A549 (cell line): ENCODE results near the gene EP400. TPM values are rescaled to one million over a fixed set of nuclear protein-coding genes. Genes with fewer than 3 reads are reported as not detected.

Experiments used
- ATAC-seq, 2 experiments: fragments of 200-7000 bp in 1 of 2; fragments of >200 bp in 1 of 2; cut with Nextera tagmentation in 1 of 2; cut with Tn5 transposase in 1 of 2; 3 replicates each; pipeline versions ENCODE4 v1.8.0 to v1.9.1; 2018 to 2020; ENCODE audit warnings: mild to moderate bottlenecking in 1 of 2, moderate library complexity in 1 of 2
- CTCF ChIA-PET: fragments of 300-600 bp; sonication (Branson Sonifier 250); formaldehyde crosslinking; extraction: SDS; loops from one replicate; lab custom pipeline; 2021; ENCODE audit warnings: antibody characterized with exemption, inconsistent platforms; lab: Yijun Ruan, JAX
- POLR2A ChIA-PET: fragments of 350-600 bp; formaldehyde crosslinking; extraction: SDS; loops from one replicate; lab custom pipeline; 2021; ENCODE audit warnings: antibody characterized with exemption, inconsistent platforms; lab: Yijun Ruan, JAX
- DNase-seq, 2 experiments: peaks; one replicate each; pipeline versions ENCODE4 v3.0.0 to v3.0.0-alpha.2; 2011 to 2016; ENCODE audit warnings: low read depth in 1 of 2, low spot score in 1 of 2
- FAIRE-seq: peaks from 2 replicates; lab custom pipeline; 2011; peaks lifted over from hg19 to GRCh38; lab: Jason Lieb, UNC
- H3K27ac ChIP-seq, 2 experiments: fragments of >200 bp; sonication (Bioruptor Twin); formaldehyde crosslinking; 3 replicates each; pipeline ENCODE4 v1.5.1; 2016 to 2017
- H3K4me1 ChIP-seq: fragments of >200 bp; sonication (Bioruptor Twin); formaldehyde crosslinking; 3 replicates; pipeline ENCODE4 v1.6.1; 2016
- H3K4me2 ChIP-seq: fragments of >200 bp; sonication (Bioruptor Twin); formaldehyde crosslinking; 3 replicates; pipeline ENCODE4 v1.6.1; 2016
- H3K4me3 ChIP-seq: fragments of >200 bp; sonication (Bioruptor Twin); formaldehyde crosslinking; 3 replicates; pipeline ENCODE4 v1.5.1; 2016
- H3K9me3 ChIP-seq: fragments of >200 bp; sonication (Bioruptor Twin); formaldehyde crosslinking; 3 replicates; pipeline ENCODE4 v1.6.1; 2016
- BHLHE40 ChIP-seq: IDR thresholded peaks from 2 replicates; pipeline ENCODE4 v1.6.1; 2012; ENCODE audit warnings: low read depth, low read length, inconsistent platforms
- CEBPB ChIP-seq, 2 experiments: fragments of >200 bp in 1 of 2; sonication (Bioruptor Twin) in 1 of 2; formaldehyde crosslinking in 1 of 2; IDR thresholded peaks; 2 replicates each; pipeline ENCODE4 v1.6.1; 2012 to 2016
- CHD2 ChIP-seq: fragments of 150-350 bp; IDR thresholded peaks from 2 replicates; pipeline ENCODE4 v1.6.1; 2014; ENCODE audit warnings: low read length; ENCODE audit not compliant: partially characterized antibody
- EHF ChIP-seq: fragments of 250-450 bp; sonication (Bioruptor Pico); IDR thresholded peaks from 2 replicates; pipeline ENCODE4 v1.5.0; 2020; ENCODE audit warnings: mild to moderate bottlenecking
- EHMT2 ChIP-seq: fragments of 200-600 bp; sonication (generic); IDR thresholded peaks from 2 replicates; pipeline ENCODE4 v1.6.1; 2016; ENCODE audit warnings: antibody characterized with exemption, low read depth, mild to moderate bottlenecking, moderate library complexity
- EP300 ChIP-seq, 2 experiments: fragments of >200 bp; sonication (Bioruptor Twin); formaldehyde crosslinking; IDR thresholded peaks; 2 replicates in 1 of 2; 3 replicates in 1 of 2; pipeline ENCODE4 v1.6.1; 2016 to 2017
- FOSB ChIP-seq: fragments of 250-450 bp; sonication (Bioruptor Pico); IDR thresholded peaks from 2 replicates; pipeline ENCODE4 v1.5.0; 2020; ENCODE audit warnings: mild to moderate bottlenecking, moderate library complexity
- HDAC2 ChIP-seq: fragments of 200-600 bp; sonication (generic); IDR thresholded peaks from 2 replicates; pipeline ENCODE4 v1.6.1; 2016
- HEYL ChIP-seq: fragments of 250-450 bp; sonication (Bioruptor Pico); IDR thresholded peaks from 2 replicates; pipeline ENCODE4 v1.8.0; 2021; ENCODE audit warnings: mild to moderate bottlenecking, moderate library complexity
- HOXA7 ChIP-seq: fragments of 250-450 bp; sonication (Bioruptor Pico); IDR thresholded peaks from 2 replicates; pipeline ENCODE4 v1.5.0; 2020; ENCODE audit warnings: mild to moderate bottlenecking, moderate library complexity
- HOXB5 ChIP-seq: fragments of 250-450 bp; sonication (Bioruptor Pico); IDR thresholded peaks from 2 replicates; pipeline ENCODE4 v1.5.0; 2020; ENCODE audit warnings: mild to moderate bottlenecking, moderate library complexity
- KDM5A ChIP-seq: fragments of 200-600 bp; sonication (generic); IDR thresholded peaks from 2 replicates; pipeline ENCODE4 v1.6.1; 2016; ENCODE audit warnings: antibody characterized with exemption, mild to moderate bottlenecking
- MAFK ChIP-seq: fragments of 450-650 bp; IDR thresholded peaks from 2 replicates; pipeline ENCODE4 v1.6.1; 2014; ENCODE audit not compliant: partially characterized antibody
- MYC ChIP-seq: IDR thresholded peaks from 2 replicates; pipeline ENCODE4 v1.6.1; 2012; ENCODE audit warnings: mild to moderate bottlenecking, inconsistent platforms, low read length, improper control_type of control experiment, borderline replicate concordance
- PHF8 ChIP-seq: fragments of 200-600 bp; sonication (generic); IDR thresholded peaks from 2 replicates; pipeline ENCODE4 v1.6.1; 2016; ENCODE audit warnings: low read depth, mild to moderate bottlenecking, antibody characterized with exemption, moderate library complexity, borderline replicate concordance
- POLR2AphosphoS2 ChIP-seq: conservative IDR thresholded peaks from 2 replicates; pipeline ENCODE4 v1.6.1; 2012; ENCODE audit warnings: low read length, improper control_type of control experiment, inconsistent platforms
- RNF2 ChIP-seq: fragments of 200-600 bp; sonication (generic); IDR thresholded peaks from 2 replicates; pipeline ENCODE4 v1.6.1; 2016; ENCODE audit warnings: low read depth, mild to moderate bottlenecking, antibody characterized with exemption, moderate library complexity, borderline replicate concordance
- SMC3 ChIP-seq: fragments of >200 bp; sonication (Bioruptor Twin); formaldehyde crosslinking; IDR thresholded peaks from 3 replicates; pipeline ENCODE4 v1.6.1; 2018; ENCODE audit warnings: inconsistent platforms
- TFCP2L1 ChIP-seq: fragments of 250-450 bp; sonication (Bioruptor Pico); IDR thresholded peaks from 2 replicates; pipeline ENCODE4 v1.5.0; 2021; ENCODE audit warnings: mild to moderate bottlenecking
- ZC3H11A ChIP-seq: fragments of 450-650 bp; IDR thresholded peaks from 2 replicates; pipeline ENCODE4 v1.6.1; 2014; ENCODE audit warnings: antibody characterized with exemption, mild to moderate bottlenecking
- ZSCAN20 ChIP-seq: fragments of 250-450 bp; sonication (Bioruptor Pico); IDR thresholded peaks from 2 replicates; pipeline ENCODE4 v1.8.0; 2022; ENCODE audit warnings: mild to moderate bottlenecking, moderate library complexity
- WGBS: methylation state at CpG from one replicate; pipeline ENCODE4 v1.1.6; 2017; ENCODE audit errors: missing lambda C conversion rate; 5-methylcytosine and 5-hydroxymethylcytosine counted together
- polyA plus RNA-seq, 4 experiments: library from polyadenylated mRNA; depleted of rRNA in 3 of 4; stranded (reverse); fragments of >200 nt; fragmentation: RNase III in 1 of 4; extraction: RNeasy Plus Mini Kit Qiagen cat#74134 plus additional on column Dnase treatment in 1 of 4; gene quantifications; 2 replicates in 3 of 4; 3 replicates in 1 of 4; pipeline ENCODE4 v1.2.3, GENCODE V29; 2011 to 2017
- TF ChIP-seq, protein P1 (sequence below): IDR thresholded peaks from 2 replicates; pipeline ENCODE4 v1.6.1; 2012
- TF ChIP-seq, protein P2 (sequence below): fragments of 150-350 bp; IDR thresholded peaks from 2 replicates; pipeline ENCODE4 v1.6.1; 2014; ENCODE audit warnings: low read depth, mild to moderate bottlenecking, low read length
- TF ChIP-seq, protein P3 (sequence below): fragments of 250-450 bp; sonication (Bioruptor Pico); IDR thresholded peaks from 2 replicates; pipeline ENCODE4 v1.5.0; 2020; ENCODE audit warnings: low read depth, mild to moderate bottlenecking, moderate library complexity

EP400 gene
- polyA plus RNA-seq, 2 of the 4 experiments (the other 2 are of a cell fraction), result 9.7 to 15.2 TPM

DNA sequence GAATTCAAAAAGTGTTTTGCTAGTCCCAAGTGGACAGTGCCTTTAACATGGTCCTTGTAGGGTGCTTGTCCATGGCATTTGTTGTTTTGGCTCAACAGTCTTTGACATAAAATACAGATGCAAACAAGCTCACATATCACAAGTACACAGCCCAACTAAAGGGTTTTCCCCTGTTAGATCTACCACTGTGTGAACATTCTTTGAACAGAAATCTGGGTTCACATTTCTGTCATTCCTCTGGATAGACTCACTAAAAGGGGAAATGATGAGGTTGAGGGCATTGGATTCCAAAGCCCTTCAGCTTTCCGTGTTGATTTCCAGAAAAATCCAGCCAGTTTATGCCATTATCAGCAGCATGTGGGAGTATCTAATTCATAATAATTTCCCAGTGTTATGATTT lies 54.1 kb downstream of the EP400 start:
- WGBS, result 52% methylated on average over 1 of the region's 1 CpG
- Histone ChIP-seq H3K4me1 (peaks cover 9% of the 10 kb centered on the region; the same call in 1 of the 3 replicates), H3K4me2 (no peak overlapping the region), H3K4me3 (no peak overlapping the region), H3K9me3 (no peaks in the 10 kb centered on the region), H3K27ac (no peak overlapping the region)
- TF ChIP-seq POLR2AphosphoS2 (no peak), HOXA7 (no peak), HDAC2 (no peak), BHLHE40 (no peak), FOSB (CRISPR knock-in tag) (no peak), EP300 (IDR thresholded peaks at IDR 0.05) (no peak), TFCP2L1 (CRISPR knock-in tag) (no peak), PHF8 (no peak), EHMT2 (no peak), HEYL (no peak), HOXB5 (CRISPR knock-in tag) (no peak), CEBPB (IDR thresholded peaks at IDR 0.05) (no peak), KDM5A (no peak), CHD2 (no peak), EHF (no peak), ZC3H11A (no peak), MYC (no peak)
- TF ChIP-seq, protein P1, sequence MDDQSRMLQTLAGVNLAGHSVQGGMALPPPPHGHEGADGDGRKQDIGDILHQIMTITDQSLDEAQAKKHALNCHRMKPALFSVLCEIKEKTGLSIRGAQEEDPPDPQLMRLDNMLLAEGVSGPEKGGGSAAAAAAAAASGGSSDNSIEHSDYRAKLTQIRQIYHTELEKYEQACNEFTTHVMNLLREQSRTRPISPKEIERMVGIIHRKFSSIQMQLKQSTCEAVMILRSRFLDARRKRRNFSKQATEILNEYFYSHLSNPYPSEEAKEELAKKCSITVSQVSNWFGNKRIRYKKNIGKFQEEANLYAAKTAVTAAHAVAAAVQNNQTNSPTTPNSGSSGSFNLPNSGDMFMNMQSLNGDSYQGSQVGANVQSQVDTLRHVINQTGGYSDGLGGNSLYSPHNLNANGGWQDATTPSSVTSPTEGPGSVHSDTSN, result no peak
- TF ChIP-seq, protein P2, sequence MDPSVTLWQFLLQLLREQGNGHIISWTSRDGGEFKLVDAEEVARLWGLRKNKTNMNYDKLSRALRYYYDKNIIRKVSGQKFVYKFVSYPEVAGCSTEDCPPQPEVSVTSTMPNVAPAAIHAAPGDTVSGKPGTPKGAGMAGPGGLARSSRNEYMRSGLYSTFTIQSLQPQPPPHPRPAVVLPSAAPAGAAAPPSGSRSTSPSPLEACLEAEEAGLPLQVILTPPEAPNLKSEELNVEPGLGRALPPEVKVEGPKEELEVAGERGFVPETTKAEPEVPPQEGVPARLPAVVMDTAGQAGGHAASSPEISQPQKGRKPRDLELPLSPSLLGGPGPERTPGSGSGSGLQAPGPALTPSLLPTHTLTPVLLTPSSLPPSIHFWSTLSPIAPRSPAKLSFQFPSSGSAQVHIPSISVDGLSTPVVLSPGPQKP, result no peak
- TF ChIP-seq, protein P3, sequence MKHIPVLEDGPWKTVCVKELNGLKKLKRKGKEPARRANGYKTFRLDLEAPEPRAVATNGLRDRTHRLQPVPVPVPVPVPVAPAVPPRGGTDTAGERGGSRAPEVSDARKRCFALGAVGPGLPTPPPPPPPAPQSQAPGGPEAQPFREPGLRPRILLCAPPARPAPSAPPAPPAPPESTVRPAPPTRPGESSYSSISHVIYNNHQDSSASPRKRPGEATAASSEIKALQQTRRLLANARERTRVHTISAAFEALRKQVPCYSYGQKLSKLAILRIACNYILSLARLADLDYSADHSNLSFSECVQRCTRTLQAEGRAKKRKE (CRISPR knock-in tag), result no peak
- FAIRE-seq (no peak), ATAC-seq (no peak), DNase-seq (no peak)
- ChIA-PET CTCF (interaction anchor here (0.9 to 5.8 kb wide), 5 partner anchors 16 to 168 kb away, joined by 3 to 31 read pairs (median 9); no protein-coding TSS in a partner anchor), POLR2A (no interaction called here)

DNA sequence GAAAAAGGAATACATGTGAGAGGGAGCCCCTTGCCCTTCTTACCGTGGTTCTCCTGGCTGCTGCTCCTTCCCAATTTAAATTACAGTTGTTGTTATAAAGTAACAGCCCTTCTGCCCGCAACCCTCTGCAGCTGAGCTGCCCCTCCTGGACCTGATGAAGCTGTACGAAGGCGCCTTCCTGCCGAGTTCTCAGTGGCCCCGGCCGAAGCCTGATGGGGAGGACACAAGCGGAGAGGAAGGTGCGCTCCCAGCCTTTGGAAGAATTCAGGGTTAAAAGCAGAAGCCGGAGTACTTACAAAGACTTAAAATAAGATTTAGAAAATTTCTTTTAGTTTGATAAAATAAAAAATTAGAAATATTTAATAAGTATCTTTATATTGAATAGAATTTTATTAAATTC lies 55.2 kb downstream of the EP400 start:
- Histone ChIP-seq H3K9me3 (no peaks in the 10 kb centered on the region), H3K4me1 (peaks cover 9% of the 10 kb centered on the region; the same call in 1 of the 3 replicates), H3K4me2 (no peak overlapping the region), H3K27ac (no peak overlapping the region), H3K4me3 (no peak overlapping the region)
- no peak for ATAC-seq
- ChIA-PET POLR2A (no interaction called here), CTCF (interaction anchor here (1.3 to 5.8 kb wide), 2 partner anchors 24 to 154 kb away, joined by 3 to 31 read pairs; no protein-coding TSS in a partner anchor)
- no peak for DNase-seq
- no peak for FAIRE-seq
- WGBS, result 92% methylated on average over 10 of the region's 10 CpGs
- TF ChIP-seq MAFK, result no peak
- no peak for TF ChIP-seq SMC3
- no peak for TF ChIP-seq RNF2
- no peak for TF ChIP-seq ZSCAN20
- TF ChIP-seq CEBPB (IDR thresholded peaks at IDR 0.05), result no peak
- TF ChIP-seq, all 56 proteins: peak for 0
